ENCODE data around the gene PAK4.

Gene PAK4

GRCh38 chr19:39193803-39194202 lies 68.2 kb downstream of the PAK4 start:
- H3K4me1 Mint-ChIP-seq (ENCODE audit: low read depth), result peaks cover 5% of the 10 kb centered on the region
- no peaks in the 10 kb centered on the region for H3K9me3 Mint-ChIP-seq
- no peaks in the 10 kb centered on the region for H3K36me3 Mint-ChIP-seq (ENCODE audit: low read depth)
- no peak overlapping the region for H3K27ac Mint-ChIP-seq
- intact Hi-C loops (cut with micrococcal nuclease), result no loop called here
- peaks cover 52% of the 10 kb centered on the region for H3K27me3 Mint-ChIP-seq
- H3K4me3 Mint-ChIP-seq, result no peak overlapping the region

GRCh38 chr19:39194832-39195542 lies 69.4 kb downstream of the PAK4 start:
- Mint-ChIP-seq H3K27ac (no peak overlapping the region), H3K4me1 (ENCODE audit: low read depth) (peaks cover 5% of the 10 kb centered on the region), H3K36me3 (ENCODE audit: low read depth) (no peaks in the 10 kb centered on the region), H3K9me3 (no peaks in the 10 kb centered on the region), H3K27me3 (peaks cover 58% of the 10 kb centered on the region), H3K4me3 (no peak overlapping the region)
- intact Hi-C loops (cut with micrococcal nuclease), result no loop called here

- Mint-ChIP-seq H3K27me3 (peaks cover 61% of the 10 kb centered on the region), H3K36me3 (ENCODE audit: low read depth) (no peaks in the 10 kb centered on the region), H3K4me1 (ENCODE audit: low read depth) (peaks cover 5% of the 10 kb centered on the region), H3K4me3 (no peak overlapping the region), H3K9me3 (no peaks in the 10 kb centered on the region), H3K27ac (no peak overlapping the region)
- intact Hi-C loops (cut with micrococcal nuclease), result no loop called here
Measured at GRCh38 chr19:39195755-39196154, 70.2 kb downstream of the PAK4 start.

- H3K4me3 Mint-ChIP-seq, result no peak overlapping the region
- H3K4me1 Mint-ChIP-seq (ENCODE audit: low read depth), result peaks cover 5% of the 10 kb centered on the region
- H3K36me3 Mint-ChIP-seq (ENCODE audit: low read depth), result no peaks in the 10 kb centered on the region
- no peaks in the 10 kb centered on the region for H3K9me3 Mint-ChIP-seq
- H3K27me3 Mint-ChIP-seq, result peaks cover 65% of the 10 kb centered on the region
- intact Hi-C loops (cut with micrococcal nuclease), result no loop called here
- no peak overlapping the region for H3K27ac Mint-ChIP-seq
Measured at GRCh38 chr19:39196320-39196719, 70.7 kb downstream of the PAK4 start.

GRCh38 chr19:39196860-39197562 lies 71.4 kb downstream of the PAK4 start, which contains the start of gene NCCRP1:
NCCRP1 (plus strand) TSS chr19:39196964; CDS start chr19:39196983, 19 bp downstream.
- no peak within 1 kb of the TSS for H3K4me3 Mint-ChIP-seq
- H3K27ac Mint-ChIP-seq, result no peak within 1 kb of the TSS
- H3K27me3 Mint-ChIP-seq, result peaks cover 72% of the 10 kb centered on the region
- H3K36me3 Mint-ChIP-seq (ENCODE audit: low read depth), result no peaks in the 10 kb centered on the region
- H3K9me3 Mint-ChIP-seq, result no peaks in the 10 kb centered on the region
- intact Hi-C loops (cut with micrococcal nuclease), result no loop called here
- peaks cover 5% of the 10 kb centered on the region for H3K4me1 Mint-ChIP-seq (ENCODE audit: low read depth)

GRCh38 chr19:39197808-39198207 lies 72.2 kb downstream of the PAK4 start:
- Mint-ChIP-seq H3K4me3 (no peak overlapping the region), H3K4me1 (ENCODE audit: low read depth) (peaks cover 5% of the 10 kb centered on the region), H3K36me3 (ENCODE audit: low read depth) (no peaks in the 10 kb centered on the region), H3K27ac (no peak overlapping the region), H3K27me3 (peaks cover 79% of the 10 kb centered on the region), H3K9me3 (no peaks in the 10 kb centered on the region)
- intact Hi-C loops (cut with micrococcal nuclease), result no loop called here

- intact Hi-C loops (cut with micrococcal nuclease), result no loop called here
- Mint-ChIP-seq H3K9me3 (no peaks in the 10 kb centered on the region), H3K27ac (no peak overlapping the region), H3K36me3 (ENCODE audit: low read depth) (no peaks in the 10 kb centered on the region), H3K27me3 (peaks cover 84% of the 10 kb centered on the region), H3K4me3 (no peak overlapping the region), H3K4me1 (ENCODE audit: low read depth) (peaks cover 5% of the 10 kb centered on the region)
Measured at GRCh38 chr19:39199025-39199424, 73.4 kb downstream of the PAK4 start.

- no peak overlapping the region for H3K4me3 Mint-ChIP-seq
- intact Hi-C loops (cut with micrococcal nuclease), result no loop called here
- H3K36me3 Mint-ChIP-seq (ENCODE audit: low read depth), result no peaks in the 10 kb centered on the region
- peaks cover 5% of the 10 kb centered on the region for H3K4me1 Mint-ChIP-seq (ENCODE audit: low read depth)
- peaks cover 87% of the 10 kb centered on the region for H3K27me3 Mint-ChIP-seq
- H3K27ac Mint-ChIP-seq, result no peak overlapping the region
- no peaks in the 10 kb centered on the region for H3K9me3 Mint-ChIP-seq
Measured at GRCh38 chr19:39200066-39200802, 74.6 kb downstream of the PAK4 start.

- H3K4me3 Mint-ChIP-seq, result no peak overlapping the region
- intact Hi-C loops (cut with micrococcal nuclease), result no loop called here
- H3K27ac Mint-ChIP-seq, result no peak overlapping the region
- peaks cover 5% of the 10 kb centered on the region for H3K4me1 Mint-ChIP-seq (ENCODE audit: low read depth)
- no peaks in the 10 kb centered on the region for H3K36me3 Mint-ChIP-seq (ENCODE audit: low read depth)
- H3K9me3 Mint-ChIP-seq, result no peaks in the 10 kb centered on the region
- H3K27me3 Mint-ChIP-seq, result peaks cover 86% of the 10 kb centered on the region
Measured at GRCh38 chr19:39200803-39201115, 75.2 kb downstream of the PAK4 start.

GRCh38 chr19:39202998-39203355 lies 77.4 kb downstream of the PAK4 start:
- Mint-ChIP-seq H3K36me3 (ENCODE audit: low read depth) (no peaks in the 10 kb centered on the region), H3K4me1 (ENCODE audit: low read depth) (no peaks in the 10 kb centered on the region), H3K4me3 (no peak overlapping the region), H3K27ac (no peak overlapping the region), H3K9me3 (no peaks in the 10 kb centered on the region), H3K27me3 (peaks cover 73% of the 10 kb centered on the region)
- intact Hi-C loops (cut with micrococcal nuclease), result no loop called here

GRCh38 chr19:39203372-39204341 lies 78.1 kb downstream of the PAK4 start, which contains the start of gene SYCN:
SYCN (minus strand) TSS chr19:39204263; CDS start chr19:39204254, 9 bp downstream.
- intact Hi-C loops (cut with micrococcal nuclease), result no loop called here
- Mint-ChIP-seq H3K27me3 (peaks cover 66% of the 10 kb centered on the region), H3K9me3 (no peaks in the 10 kb centered on the region), H3K4me1 (ENCODE audit: low read depth) (no peaks in the 10 kb centered on the region), H3K36me3 (ENCODE audit: low read depth) (no peaks in the 10 kb centered on the region), H3K27ac (no peak within 1 kb of the TSS), H3K4me3 (no peak within 1 kb of the TSS)

- Mint-ChIP-seq H3K4me1 (ENCODE audit: low read depth) (no peaks in the 10 kb centered on the region), H3K9me3 (no peaks in the 10 kb centered on the region), H3K27me3 (peaks cover 53% of the 10 kb centered on the region), H3K4me3 (no peak overlapping the region), H3K27ac (no peak overlapping the region), H3K36me3 (ENCODE audit: low read depth) (no peaks in the 10 kb centered on the region)
- intact Hi-C loops (cut with micrococcal nuclease), result no loop called here
Measured at GRCh38 chr19:39205449-39205764, 79.8 kb downstream of the PAK4 start.

GRCh38 chr19:39206122-39206521 lies 80.5 kb downstream of the PAK4 start:
- Mint-ChIP-seq H3K27me3 (peaks cover 50% of the 10 kb centered on the region), H3K4me1 (ENCODE audit: low read depth) (no peaks in the 10 kb centered on the region), H3K4me3 (no peak overlapping the region), H3K36me3 (ENCODE audit: low read depth) (no peaks in the 10 kb centered on the region), H3K9me3 (no peaks in the 10 kb centered on the region), H3K27ac (no peak overlapping the region)
- intact Hi-C loops (cut with micrococcal nuclease), result no loop called here
